AG04450 (cell line): ENCODE measurements around the gene RRAGC. TPM values are rescaled to one million over a fixed set of nuclear protein-coding genes. Genes with fewer than 3 reads are reported as not detected.

ENCODE experiments used
- CTCF ChIA-PET: fragments of 300-600, 350-600 bp; formaldehyde crosslinking; extraction: SDS; loops from one replicate; lab custom pipeline; 2022; ENCODE audit warnings: antibody characterized with exemption, inconsistent platforms; lab: Charles Lee
- POLR2A ChIA-PET: fragments of 350-600 bp; formaldehyde crosslinking; extraction: SDS; loops from one replicate; lab custom pipeline; 2021; ENCODE audit warnings: antibody characterized with exemption, inconsistent platforms; lab: Yijun Ruan, JAX
- DNase-seq: peaks from one replicate; pipeline ENCODE4 v3.0.0-alpha.2; 2011; ENCODE audit warnings: low read depth, low spot score
- H3K27ac ChIP-seq: one replicate; pipeline ENCODE4 v1.5.1; 2012; ENCODE audit warnings: low read depth, low read length, control low read depth
- H3K27me3 ChIP-seq: one replicate; pipeline ENCODE4 v1.6.0; 2012; ENCODE audit warnings: low read length; ENCODE audit not compliant: control insufficient read depth, insufficient read depth
- H3K4me3 ChIP-seq: 2 replicates; pipeline ENCODE4 v1.5.1; 2011; ENCODE audit warnings: mild to moderate bottlenecking, low read depth, low read length, control low read depth
- H3K9me3 ChIP-seq: 2 replicates; pipeline ENCODE4 v1.5.1; 2012; ENCODE audit warnings: low read length; ENCODE audit not compliant: control insufficient read depth, insufficient read depth
- CTCF ChIP-seq: IDR thresholded peaks from 2 replicates; pipeline ENCODE4 v1.5.1; 2011; ENCODE audit warnings: low read depth, low read length, control low read depth, inconsistent platforms
- polyA plus RNA-seq: library from polyadenylated mRNA; depleted of rRNA; stranded (reverse); fragments of >200 nt; gene quantifications from 2 replicates; pipeline ENCODE4 v1.2.3, GENCODE V29; 2011

The RRAGC gene
- polyA plus RNA-seq, 1 experiment: 24.9 TPM

DNA sequence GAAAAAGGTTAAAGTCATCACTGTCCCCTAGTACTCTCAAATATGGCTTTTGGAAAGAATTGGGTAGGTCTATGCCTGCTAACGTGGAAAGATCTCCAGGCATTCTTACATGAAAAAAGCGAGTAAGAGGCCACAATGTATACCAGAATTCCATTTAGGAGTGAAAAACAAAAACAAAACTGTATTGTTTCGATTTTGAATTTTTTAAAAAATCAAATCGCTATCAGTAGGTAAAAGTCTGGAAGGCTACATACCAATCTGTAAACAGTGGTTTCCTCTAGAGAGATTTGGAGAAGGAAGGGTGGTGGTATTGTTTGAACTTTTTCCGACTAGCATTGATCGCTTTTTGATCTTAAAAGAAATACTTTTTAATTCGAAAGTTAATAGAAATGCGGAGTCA is 55.9 kb downstream of the RRAGC start:
- no peak for DNase-seq
- POLR2A ChIA-PET: no interaction called here

GRCh38 chr1:38800720-38801671 is 58.6 kb downstream of the RRAGC start:
- H3K27ac ChIP-seq: no peak overlapping the region
- no peak for TF ChIP-seq CTCF
- POLR2A ChIA-PET: no interaction called here
- no peak for DNase-seq
- no peaks in the 10 kb centered on the region for H3K9me3 ChIP-seq
- CTCF ChIA-PET: interaction anchor here (1.3 kb wide), 1 partner anchor 730 kb away, joined by 3 read pairs; no protein-coding TSS in a partner anchor
- H3K4me3 ChIP-seq: no peak overlapping the region
- peaks cover 18% of the 10 kb centered on the region for H3K27me3 ChIP-seq

More for the DNA sequence above, 55.9 kb downstream of the RRAGC start:
- Histone ChIP-seq H3K9me3 (no peaks in the 10 kb centered on the region), H3K27ac (no peak overlapping the region), H3K4me3 (peak overlapping the region; percentile 4; the same call in 1 of the 2 replicates), H3K27me3 (peaks cover 21% of the 10 kb centered on the region)
- CTCF ChIA-PET: no interaction called here
- no peak for TF ChIP-seq CTCF

- TF ChIP-seq CTCF: no peak
- Histone ChIP-seq H3K4me3 (no peak overlapping the region), H3K27me3 (peaks cover 2% of the 10 kb centered on the region), H3K27ac (no peak overlapping the region), H3K9me3 (no peaks in the 10 kb centered on the region)
- DNase-seq: no peak
- CTCF ChIA-PET: interaction anchor here (1.0 kb wide), 1 partner anchor 25 kb away, joined by 3 read pairs; no protein-coding TSS in a partner anchor
- POLR2A ChIA-PET: no interaction called here
These were observed 66.3 kb downstream of the RRAGC start for GRCh38 chr1:38793299-38793698.

GRCh38 chr1:38791892-38792291 is 67.7 kb downstream of the RRAGC start:
- Histone ChIP-seq H3K27ac (no peak overlapping the region), H3K4me3 (no peak overlapping the region), H3K9me3 (no peaks in the 10 kb centered on the region), H3K27me3 (peaks cover 2% of the 10 kb centered on the region)
- ChIA-PET POLR2A (no interaction called here), CTCF (interaction anchor here (0.6 kb wide), 1 partner anchor 1047 kb away, joined by 3 read pairs; no protein-coding TSS in a partner anchor)
- TF ChIP-seq CTCF: no peak
- DNase-seq: no peak

DNA sequence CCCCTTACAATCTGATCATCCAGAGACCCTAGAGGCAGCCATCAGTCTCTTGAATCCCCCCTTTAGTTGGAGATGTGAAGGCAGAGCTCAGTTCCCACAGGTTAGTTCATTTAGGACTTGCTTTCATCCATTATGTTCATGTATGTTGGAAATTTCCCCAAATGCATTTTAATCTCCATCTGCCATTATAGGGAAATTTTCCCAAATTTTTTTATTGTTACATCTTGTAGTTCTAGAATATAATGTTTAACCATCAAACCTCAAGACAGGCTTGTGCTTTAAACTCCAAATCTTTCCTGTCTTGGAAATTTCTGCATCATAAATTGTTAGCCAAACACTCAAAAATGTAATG is 68.4 kb downstream of the RRAGC start:
- ChIA-PET CTCF (no interaction called here), POLR2A (no interaction called here)
- no peak for DNase-seq
- Histone ChIP-seq H3K27me3 (peaks cover 2% of the 10 kb centered on the region), H3K27ac (no peak overlapping the region), H3K4me3 (no peak overlapping the region), H3K9me3 (no peaks in the 10 kb centered on the region)
- no peak for TF ChIP-seq CTCF
